Measurements from ENCODE around the gene TMEM91.
A peak's percentile ranks its signal among the peaks of the same experiment; 100 is the strongest.
"Not testable (repeated sequence)": the region's sequence is repeated elsewhere in the genome, so short reads cannot be mapped to it uniquely, and the experiment has no call there.

Gene TMEM91

DNA sequence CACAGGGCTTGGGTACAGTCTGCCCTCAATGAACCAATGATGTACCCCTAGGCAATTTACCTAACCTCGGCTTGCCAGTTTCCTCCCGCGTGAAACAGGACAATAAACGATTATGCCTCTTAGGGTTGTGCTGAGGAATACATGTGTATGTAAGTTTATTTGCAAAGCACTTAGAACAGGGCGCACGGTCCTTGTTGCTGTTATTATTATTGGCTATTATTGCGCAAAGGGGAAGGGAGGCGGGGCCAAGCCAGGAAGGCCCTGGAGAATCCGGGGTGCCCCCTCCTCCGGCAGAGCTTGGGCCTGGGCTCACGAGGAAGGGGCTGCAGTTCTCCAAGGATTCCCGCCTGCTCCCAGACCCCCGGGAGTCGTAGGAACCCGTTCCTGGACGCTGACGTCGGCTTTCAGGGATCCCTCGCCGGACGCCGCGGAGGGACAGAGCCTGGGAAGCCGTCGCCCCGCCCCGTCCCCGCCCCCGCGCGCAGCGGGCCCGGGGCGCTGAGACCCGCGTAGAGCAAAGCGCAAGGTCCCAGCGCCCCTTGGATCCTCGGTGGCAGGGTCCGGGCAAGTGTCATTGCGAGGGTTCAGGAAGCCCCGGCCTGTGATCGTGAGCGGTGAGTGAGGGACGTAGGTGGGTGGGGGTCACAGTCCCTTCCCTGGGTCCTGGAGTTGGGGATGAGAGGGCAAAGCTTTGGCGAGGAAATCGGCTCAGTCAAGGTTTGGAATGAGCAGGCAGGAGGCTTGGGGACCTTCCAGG is at the start of gene TMEM91:
Gene TMEM91 (plus strand): TSS at position 293 of the 757 bp plus-strand sequence. CDS start 1,777 bp downstream, outside the sequence.
- no peak for DNase-seq (ENCODE audit: low read depth)

- no peak for DNase-seq (ENCODE audit: low read depth)
These were observed 49.2 kb upstream of the TMEM91 start for GRCh38 chr19:41327076-41327575.

DNA sequence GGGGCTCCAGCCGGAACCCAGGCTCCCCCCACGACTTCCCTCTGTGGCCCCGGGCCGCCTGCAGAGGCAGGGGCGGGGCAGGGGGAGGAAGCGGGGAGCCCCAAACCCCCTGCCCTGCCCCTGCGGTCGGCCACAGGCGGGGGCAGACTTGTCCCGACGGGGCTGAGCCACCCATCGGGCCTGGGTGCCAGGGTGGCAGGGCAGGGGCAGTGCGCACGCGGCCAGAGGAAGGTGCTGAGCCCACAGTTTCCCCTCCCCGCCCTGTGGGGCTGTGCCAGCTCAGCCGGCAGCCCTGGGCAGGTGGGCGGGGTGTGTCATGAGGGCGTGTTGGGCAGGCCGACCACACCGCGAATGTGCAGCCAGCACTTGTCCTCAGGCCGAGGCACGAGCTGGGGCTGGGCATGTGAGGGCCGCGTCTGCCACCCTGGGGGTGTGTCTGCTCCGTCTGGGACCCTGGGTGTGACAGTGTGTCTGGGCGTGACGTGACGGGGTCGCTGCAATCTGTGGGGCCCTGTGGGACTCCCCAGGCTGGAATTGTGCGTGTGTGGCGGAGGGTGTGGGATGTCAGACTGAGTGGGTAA is 48.7 kb upstream of the TMEM91 start:
- DNase-seq (ENCODE audit: low read depth) = peak; percentile 96

DNA sequence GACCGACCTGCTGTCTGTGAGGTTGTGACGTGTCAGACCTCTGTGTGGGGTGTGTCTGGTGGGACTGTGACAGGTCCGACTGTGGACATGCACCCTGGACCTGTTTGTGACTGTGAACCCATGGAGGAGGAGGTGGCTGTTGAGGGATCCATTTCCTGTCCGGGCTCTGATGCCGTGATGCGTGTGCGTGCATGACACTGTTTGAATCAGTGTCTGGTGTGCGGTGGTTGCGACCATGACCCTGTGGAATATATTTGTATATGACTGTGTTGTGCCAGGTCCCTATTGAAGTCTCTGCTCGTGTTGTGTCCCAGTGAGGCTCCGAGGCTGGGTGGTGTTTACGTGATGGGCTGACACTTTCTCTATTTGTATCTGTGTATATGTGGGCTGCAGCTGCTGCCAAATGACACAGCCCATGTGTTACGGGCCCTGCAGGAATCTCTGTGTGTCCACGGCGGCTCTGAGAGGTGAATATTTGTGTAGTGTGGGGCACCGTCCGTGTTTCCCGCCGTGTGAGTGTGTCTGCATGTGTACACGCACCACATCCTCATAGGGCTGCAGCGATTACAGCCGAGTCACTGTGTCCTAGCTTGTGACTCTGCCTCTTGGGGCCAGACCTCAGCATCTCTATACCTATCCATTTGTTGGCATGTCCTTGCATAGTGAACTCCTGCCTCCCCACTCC is 48.0 kb upstream of the TMEM91 start:
- DNase-seq (ENCODE audit: low read depth) = no peak

DNA sequence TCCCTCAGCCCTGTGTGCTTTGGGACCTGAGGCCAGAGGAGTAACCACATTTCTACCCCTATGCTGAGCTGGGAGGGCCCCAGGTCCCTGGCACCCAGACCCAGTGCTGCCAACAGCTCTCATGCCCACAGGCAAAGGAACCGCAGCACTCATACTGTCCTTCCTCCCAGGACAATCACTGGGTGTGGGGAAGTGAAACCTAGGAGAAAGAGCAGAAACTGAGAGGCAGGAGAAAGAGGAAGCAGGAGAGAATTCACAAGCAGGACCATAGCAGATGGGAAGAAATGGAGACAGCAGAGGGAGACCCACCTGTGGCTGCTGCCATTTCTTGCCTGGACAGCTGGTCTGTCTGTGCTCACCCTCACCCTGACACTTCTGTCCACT is 47.5 kb upstream of the TMEM91 start:
- DNase-seq (ENCODE audit: low read depth) = no peak

DNA sequence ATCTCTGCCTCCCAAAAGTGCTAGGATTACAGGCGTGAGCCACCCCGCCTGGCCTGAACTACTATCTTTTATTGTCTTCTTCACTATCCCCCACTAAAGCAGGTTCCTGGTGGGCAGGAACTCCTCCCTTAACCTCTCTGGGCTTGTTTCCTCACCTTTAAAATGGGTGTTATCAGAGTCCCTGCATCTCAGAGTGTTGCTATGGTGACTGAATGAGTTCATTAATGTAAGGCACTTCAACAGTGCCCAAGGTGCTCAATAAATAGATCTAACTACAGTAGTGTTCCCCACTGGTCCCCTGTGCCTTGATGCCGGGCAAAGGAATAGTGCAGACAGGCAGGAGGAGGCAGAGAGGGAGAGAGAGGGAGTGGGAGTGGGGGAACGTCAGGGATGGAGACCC is 45.9 kb upstream of the TMEM91 start:
- DNase-seq (ENCODE audit: low read depth) = no peak

DNA sequence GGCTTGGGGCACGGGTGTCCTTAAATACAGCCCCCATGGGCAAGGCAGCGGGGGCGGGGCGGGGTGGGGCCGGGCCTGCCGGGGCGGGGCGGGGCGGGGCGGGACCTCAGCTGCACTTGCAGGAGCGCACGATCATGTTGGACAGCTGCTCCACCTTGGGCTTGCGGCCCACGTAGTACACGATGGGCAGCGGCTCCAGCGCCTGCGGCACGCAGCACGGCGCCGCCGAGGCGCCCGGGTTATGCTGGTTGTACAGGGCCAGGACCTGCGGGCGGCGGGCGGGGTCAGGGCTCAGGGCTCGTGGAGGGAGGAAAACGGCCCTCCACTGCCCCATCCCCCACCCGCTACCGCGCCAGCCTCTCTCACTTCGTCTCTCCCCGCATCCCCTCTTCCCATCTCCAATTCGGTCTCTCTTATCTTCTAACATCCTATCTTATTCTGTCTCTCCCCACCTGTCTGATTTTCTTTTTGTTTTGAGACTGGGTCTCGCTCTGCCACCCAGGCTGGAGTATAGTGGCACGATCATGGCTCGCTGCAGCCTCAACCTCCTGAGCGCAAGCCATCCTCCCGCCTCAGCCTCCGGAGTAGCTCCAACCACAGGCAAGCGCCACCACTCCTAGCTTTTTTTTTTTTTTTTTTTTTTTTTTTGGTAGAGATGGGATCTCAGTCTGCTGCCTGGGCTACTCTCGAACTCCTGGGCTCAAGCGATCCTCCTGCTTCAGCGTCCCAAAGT is 45.2 kb upstream of the TMEM91 start:
- no peak for DNase-seq (ENCODE audit: low read depth)

DNA sequence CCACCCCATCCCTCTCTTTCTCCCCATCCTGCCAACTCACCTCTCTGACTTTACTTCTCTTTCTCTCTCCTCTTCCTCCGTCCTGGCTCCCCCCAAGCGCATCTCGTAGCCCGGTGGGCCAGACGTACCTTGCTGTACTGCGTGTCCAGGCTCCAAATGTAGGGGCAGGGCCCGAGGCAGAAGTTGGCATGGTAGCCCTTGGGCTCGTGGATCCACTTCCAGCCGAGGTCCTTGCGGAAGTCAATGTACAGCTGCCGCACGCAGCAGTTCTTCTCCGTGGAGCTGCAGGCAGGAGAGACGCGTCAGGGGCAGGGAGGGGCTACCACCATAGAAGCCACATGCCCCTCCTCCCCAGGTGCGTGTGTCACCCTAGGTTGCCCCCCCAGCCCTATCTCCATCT is 44.3 kb upstream of the TMEM91 start:
- no peak for DNase-seq (ENCODE audit: low read depth)

GRCh38 chr19:41332468-41332867 is 43.9 kb upstream of the TMEM91 start:
- no peak for DNase-seq (ENCODE audit: low read depth)

DNA sequence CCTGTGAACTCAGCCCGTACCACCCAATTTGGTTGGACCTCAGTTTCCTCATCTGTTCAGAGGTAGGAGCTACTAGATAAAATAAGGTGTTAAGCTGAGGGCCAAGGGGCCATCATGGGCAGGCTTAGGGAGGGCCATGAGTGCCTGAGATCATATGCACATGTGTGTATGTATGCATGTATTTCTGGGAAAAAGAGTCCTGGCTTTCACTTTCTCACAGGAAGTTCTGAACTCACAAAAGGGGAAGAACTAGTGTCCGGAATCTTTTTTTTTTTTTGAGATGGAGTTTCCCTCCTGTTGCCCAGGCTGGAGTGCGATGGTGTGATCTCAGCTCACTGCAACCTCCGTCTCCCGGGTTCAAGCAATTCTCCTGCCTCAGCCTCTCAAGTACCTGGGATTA is 41.5 kb upstream of the TMEM91 start:
- DNase-seq (ENCODE audit: low read depth) = no peak

DNA sequence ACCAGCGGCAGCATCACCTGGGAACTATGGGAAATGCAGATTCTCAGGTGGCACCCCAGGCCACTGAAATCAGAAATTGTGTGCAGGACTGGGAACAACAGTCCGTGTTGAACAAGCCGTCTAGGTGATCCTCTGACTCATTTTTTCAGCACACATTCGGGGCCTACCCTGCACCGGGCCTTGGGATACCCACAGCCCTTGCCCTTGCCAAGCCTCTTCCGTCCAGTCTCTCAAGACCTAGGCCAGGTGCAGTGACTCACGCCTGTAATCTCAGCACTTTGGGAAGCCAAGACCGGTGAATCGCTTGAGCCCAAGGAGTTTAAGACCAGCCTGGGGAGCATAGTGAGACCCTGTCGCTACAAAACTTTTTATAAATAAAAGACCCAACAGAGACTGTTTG is 40.9 kb upstream of the TMEM91 start:
- DNase-seq (ENCODE audit: low read depth) = no peak

DNA sequence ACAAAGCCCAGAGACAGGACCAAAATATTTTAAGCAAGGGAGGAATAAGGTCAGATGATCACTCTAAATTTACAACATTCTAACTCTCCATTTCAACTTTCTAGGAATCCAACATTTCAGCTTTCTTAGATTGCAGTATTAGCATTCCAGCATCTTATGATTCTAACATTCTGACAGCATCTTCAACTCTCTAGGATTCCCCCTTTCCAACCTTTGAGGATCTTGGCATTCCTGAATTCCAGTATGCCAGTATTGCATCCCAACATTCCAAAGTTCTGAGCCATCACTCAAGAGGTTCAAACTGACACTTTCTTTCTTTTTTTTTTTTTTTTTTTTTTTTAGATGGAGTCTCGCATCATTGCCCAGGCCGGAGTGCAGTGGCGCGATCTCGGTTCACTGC is 36.4 kb upstream of the TMEM91 start:
- DNase-seq (ENCODE audit: low read depth) = no peak

- DNase-seq (ENCODE audit: low read depth) = no peak
These were observed 34.5 kb upstream of the TMEM91 start for GRCh38 chr19:41341669-41342490.

DNA sequence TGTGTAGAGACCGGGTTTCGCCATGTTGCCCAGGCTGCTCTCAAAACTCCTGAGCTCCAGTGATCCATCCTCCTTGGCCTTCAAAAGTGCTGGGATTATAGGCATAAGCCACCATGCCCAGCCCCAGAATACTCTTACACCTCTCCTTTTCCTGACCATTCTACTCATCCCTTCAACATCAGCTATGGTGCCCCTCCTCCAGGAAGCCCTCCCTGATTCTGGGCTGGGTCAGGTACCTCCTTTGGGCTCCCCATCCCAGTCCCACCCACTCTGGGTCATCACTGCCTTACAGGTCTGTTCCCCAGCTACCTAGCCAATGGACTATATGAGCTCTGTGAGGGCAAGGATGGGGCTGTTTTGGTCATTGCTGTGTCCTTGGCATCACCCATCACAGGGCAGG is 32.2 kb upstream of the TMEM91 start:
- DNase-seq (ENCODE audit: low read depth) = no peak

- DNase-seq (ENCODE audit: low read depth) = not testable (repeated sequence)
These were observed 29.4 kb upstream of the TMEM91 start for GRCh38 chr19:41346916-41347315.

- no peak for DNase-seq (ENCODE audit: low read depth)
These were observed 25.5 kb upstream of the TMEM91 start for GRCh38 chr19:41350735-41351338.

- DNase-seq (ENCODE audit: low read depth) = peak; percentile 88
These were observed 24.7 kb upstream of the TMEM91 start for GRCh38 chr19:41351339-41352245.

DNA sequence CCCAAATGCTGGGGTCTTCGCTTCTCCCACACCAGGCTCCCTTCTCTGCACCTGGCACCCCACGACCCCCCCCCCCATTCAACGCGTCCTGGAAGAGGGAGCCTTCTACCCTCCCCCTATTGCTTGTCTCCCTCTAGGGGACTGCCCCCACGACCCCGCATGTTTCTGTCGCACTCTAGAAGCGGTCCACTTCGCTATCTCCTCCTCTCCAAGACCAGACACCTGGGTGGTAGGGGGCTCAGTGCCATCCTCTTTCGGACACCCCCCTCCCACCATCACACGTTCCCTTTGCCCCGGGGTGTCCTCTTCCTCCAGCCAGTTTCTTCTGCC is 24.1 kb upstream of the TMEM91 start:
- no peak for DNase-seq (ENCODE audit: low read depth)

DNA sequence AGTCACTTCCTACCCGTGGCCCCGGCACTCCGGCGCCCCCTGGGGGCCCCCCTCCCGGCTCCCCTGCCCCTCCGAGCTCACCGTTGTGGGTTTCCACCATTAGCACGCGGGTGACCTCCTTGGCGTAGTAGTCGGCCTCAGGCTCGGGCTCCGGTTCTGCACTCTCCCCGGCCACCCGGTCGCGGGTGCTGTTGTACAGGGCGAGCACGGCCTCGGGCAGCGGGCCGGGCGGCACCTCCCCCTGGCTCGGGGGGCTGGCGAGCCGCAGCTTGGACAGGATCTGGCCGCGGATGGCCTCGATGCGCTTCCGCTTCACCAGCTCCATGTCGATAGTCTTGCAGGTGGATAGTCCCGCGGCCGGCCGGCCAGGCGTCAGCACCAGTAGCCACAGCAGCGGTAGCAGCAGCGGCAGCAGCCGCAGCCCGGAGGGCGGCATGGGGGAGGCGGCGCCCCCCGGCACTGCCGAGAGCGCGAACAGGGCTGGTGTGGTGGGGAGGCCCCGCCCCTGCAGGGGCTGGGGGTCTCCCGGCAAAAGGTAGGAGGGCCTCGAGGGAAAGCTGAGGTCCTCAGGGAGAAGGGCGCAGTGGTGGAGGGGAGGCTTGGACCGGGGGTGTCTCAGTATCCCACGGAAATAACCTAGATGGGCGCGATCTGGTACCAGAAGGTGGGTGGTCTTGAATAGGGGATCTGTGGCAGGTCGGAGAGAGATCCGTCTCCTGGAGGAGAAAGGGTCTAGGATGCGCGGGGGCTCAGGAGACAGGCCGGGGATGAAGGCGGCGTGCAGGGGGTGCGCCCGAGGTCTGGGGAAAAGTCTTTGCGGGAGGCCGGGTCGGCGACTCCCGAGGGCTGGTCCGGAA is 23.5 kb upstream of the TMEM91 start:
- peak; percentile 63 for DNase-seq (ENCODE audit: low read depth)
